Epidermal melanocyte (primary cell): Measurements from ENCODE around the gene LMOD1.
A peak's percentile ranks its signal among the peaks of the same experiment; 100 is the strongest.
"Not testable (repeated sequence)": the region's sequence is repeated elsewhere in the genome, so short reads cannot be mapped to it uniquely, and the experiment has no call there.

Experiments
- DNase-seq: peaks from one replicate; pipeline ENCODE4 v3.0.0; 2011; ENCODE audit warnings: low spot score; ENCODE audit not compliant: insufficient read length

LMOD1 gene

DNA sequence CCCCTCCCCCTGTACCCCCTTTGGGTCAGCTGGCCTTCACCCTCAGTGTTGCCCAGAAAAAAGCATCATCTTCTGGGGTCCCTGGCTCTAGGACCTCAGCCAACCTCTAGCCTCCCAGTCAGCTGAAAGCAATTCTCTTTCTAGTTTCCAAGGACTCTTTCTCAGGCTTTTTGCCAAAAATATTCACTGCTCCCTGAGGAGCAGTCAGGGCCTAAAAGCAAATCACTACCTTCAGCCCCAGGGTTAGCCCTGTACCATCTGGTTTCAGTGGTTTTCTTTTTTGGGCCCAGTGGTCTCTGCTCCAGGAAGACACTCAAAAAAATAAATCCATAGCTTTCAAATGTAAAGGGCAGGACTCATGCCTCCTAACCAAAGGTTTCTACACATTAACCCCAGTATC, 3.1 kb upstream of the LMOD1 start:
- DNase-seq, result no peak

DNA sequence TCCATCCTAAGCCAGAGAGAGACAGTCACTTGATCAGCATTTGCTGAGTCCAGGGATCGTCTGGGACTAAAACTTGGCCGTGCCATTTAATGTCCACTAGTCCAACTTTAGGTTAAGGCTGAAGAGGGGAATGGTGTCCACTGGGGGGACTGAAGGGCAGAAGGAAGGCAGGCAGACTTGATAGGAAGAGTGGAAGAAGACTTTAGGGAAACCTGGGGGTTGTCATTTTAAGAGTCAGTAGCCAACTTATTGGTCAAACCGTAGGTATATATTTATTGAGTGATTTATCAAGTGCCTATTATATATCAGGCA, 1.3 kb upstream of the LMOD1 start:
- DNase-seq, result no peak

DNA sequence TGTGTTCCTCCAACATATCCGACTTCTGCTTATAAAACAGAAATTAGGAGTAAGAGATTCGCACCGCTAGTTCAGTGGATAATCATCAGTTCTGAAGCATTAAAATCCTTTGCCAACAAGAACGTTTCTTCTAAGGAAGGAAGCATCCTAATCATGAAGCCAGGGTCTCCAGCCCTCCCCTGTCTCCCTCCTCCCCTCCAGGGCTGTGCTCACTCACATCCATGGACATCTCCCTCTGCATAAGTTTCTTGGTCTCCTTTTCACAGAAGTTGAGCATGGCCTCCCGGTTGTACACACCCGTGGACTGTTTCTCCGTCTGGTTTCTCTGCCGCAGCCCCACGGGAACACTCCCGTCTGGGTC, 505 bp downstream of the LMOD1 start:
- no peak for DNase-seq

DNA sequence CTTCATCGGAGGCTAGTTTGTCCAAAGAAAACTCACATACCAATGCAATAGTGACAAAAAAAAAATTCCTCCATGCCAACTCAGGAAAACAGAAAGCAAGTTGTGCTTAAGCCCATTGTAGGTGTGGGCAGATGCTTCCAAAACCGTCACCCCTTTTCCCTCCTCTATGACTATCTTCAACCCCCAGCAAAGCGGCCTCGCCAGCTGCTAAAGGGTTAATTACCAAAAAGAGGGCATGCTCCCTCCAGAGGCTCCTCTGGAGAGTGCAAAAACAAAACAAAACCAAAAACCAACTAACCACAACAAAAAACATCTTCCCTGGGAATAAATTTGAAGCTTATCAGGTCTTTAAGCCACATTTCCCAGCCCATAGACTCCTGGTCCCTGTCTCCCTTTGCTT, 1.2 kb downstream of the LMOD1 start:
- no peak for DNase-seq

DNA sequence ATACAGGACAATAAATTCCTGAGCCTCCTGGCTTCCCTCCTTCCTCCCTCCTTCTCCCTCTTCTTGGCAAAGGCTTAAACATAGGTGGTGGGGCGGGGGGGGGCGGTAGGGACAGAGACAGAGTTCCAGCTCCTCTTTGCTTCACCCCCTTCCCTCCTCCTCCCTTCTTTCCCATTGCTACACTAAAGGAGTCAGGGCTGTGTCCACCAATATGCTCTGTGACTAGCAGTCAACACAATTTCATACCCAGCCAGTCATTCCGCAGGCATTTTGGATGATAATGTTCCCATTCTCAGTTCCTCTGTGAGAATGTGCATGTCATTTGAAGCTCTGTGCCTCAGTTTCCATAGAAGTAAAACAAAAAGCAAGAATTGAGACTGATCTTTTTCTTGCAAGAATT, 1.7 kb downstream of the LMOD1 start:
- no peak for DNase-seq

DNA sequence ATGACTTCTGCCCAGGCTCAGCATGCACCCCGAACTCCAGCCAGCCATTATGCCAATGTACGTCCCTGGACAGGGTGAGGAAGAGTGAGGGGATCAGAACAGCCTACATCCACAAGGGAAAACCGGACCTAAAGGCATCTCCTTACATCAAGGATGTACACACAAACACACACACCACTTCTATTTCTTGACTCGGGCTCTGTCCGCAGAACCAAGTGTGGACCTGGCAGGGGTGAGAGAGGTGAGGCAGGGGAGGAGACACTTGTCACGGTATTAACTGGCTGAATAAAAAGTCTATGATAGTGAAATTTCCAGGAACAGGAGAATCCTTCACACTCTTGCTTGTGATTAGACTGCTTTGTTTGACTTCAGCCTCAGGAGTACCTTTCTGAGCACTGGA, 2.3 kb downstream of the LMOD1 start:
- DNase-seq, result no peak

DNA sequence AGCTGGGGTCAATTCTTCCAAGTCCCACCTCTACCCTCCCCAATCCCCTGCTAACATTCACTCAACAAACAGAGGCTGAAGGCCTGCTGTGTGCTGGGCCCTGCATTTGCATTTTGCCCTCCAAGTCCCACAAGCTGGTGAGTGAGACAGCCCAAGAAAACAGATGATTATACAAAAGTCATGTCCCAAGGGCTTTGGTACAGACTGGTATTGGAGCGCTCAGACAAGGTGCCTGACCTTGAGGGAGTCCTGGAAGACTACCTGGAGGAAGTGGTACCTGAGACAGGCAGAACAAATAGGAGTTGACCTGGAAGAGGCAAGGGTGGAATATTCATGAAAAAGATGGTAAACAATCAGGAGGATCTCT, 4.2 kb downstream of the LMOD1 start:
- DNase-seq, result no peak

DNA sequence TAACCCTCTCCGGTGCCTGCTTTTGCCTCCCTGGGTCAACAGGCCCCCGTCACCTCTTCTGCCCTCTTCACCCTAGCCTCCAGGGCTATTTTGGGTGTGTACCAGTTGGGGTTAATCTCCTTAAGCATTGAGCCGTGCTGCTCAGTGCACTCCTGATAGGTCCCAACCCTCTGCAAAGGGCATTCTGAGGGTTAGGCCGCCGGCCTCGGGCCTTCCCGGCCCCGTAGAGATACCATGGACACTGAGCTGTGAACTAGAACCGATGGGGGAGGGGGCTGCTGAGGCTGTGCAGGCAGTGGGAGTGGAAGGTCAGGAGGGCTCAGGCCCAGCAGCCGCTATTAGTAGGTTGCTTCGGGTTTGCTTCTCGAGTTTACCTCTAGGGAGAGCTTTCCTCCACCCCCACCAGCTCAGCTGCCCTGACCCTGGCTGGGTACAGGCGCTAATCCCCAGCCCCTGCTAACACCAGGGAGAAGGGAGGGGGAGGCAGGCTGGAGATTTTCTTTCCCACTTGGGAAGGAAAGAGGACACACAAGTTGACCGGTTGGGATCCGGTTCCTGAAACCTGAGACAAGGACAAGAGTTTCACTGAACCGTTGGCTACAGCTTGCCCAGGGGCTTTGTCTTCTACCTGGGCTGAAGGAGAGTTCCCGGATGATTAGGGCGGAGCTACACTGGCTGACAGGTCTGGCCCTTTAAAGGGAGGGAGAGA, 4.8 kb downstream of the LMOD1 start:
- no peak for DNase-seq

DNA sequence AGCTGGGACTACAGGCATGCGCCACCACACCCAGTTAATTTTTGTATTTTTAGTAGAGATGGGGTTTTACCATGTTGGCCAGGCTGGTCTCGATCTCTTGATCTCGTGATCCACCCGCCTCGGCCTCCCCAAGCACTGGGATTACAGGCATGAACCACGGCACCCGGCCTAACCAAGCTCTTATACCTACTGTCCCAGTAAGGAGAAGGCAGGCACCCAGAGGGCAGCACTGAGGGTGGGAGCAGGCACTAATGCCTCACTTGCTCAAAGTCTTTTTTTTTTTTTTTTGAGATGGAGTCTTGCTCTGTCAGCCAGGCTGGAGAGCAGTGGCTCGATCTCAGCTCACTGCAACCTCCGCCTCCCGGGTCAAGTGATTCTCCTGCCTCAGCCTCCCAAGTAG, 6.0 kb downstream of the LMOD1 start:
- not testable (repeated sequence) for DNase-seq

DNA sequence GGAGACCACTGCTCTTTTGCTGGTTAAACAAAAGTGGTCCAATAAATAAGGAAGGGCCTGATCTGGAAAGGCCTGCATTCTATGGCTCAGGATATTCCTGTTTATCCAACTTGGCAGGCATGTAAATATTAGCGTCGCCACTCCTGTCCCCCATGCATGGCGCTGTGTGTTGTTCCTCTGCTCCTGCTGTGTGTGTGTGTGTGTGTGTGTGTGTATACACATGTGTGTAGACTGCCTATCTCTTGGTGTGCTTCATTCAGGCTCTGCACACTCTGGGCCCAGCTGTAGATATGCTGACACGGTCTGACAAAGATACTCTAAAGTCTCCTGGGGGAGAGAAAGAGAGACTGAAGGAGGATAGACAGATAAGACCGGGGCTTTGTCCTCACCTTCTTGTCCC, 6.8 kb downstream of the LMOD1 start:
- no peak for DNase-seq

DNA sequence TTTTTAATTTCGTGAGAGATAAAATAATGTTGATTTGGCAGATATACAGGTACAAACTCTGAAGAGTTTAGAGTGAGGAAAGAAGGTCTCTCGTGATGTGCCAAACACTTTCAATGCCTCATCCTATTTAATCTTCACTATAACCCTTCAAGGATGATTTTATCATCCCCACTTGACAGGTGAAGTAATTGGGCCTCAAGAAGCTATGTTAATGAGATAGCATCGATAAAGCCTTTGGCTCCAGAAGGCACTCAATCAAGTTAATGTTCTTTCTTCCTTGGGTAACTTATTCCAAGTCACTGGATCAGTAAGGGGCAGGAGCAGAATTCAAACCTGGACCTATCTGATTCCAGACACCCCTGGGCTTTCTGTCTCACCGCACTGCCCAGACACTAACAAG, 7.2 kb downstream of the LMOD1 start:
- no peak for DNase-seq

DNA sequence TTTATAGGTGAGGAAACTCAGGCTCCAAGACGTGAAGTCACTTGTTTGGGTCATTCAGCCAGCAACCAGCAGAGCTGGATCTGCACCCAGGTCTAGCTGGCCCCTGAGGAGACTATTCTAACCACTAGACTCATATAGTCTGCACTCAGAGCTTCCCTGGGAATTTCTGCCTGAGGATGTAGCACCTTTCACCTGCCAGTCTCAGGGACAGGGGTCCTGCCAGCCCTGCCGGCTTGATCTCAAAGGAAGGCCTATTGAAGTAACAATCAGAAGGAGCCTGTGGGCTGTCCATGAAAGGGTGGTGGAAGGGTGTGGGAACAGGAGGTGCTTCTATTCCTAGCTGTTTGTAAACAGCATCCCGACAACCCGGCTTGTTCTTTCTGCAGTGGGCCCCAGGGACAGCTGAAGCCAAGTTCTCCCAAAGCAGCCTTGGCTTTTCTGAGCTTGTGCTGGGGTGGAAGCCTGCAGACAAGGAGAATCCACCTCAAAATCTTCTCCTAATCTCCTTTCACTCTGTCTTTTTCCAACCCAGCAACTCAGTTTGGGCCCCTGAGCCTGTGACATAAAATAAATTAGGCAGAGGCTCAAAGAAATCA, 7.8 kb downstream of the LMOD1 start:
- DNase-seq, result no peak

DNA sequence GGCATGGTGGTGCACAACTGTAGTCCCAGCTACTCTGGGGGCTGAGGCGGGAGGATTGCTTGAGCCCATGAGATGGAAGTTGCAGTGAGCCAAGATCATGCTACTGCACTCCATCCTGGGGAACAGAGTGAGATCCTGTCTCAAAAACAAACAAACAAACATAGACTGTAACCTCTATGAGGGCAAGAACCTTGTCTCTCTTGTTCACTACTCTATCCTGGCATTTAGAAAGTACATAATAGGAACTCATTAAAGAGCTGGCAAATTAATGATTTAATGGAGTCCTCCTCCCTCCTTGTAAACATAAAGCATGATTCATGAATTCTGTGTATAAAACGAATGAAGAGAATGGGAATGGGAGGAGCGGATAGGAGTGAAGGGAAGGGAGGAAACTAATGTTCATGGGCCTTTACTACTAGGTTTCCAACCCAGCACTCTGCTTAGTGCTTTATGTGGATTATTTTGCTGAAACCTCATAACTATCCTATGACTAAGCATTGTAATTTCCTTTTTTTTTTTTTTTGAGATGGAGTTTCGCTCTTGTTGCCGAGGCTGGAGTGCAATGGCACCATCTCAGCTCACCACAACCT, 8.6 kb downstream of the LMOD1 start:
- DNase-seq, result no peak

DNA sequence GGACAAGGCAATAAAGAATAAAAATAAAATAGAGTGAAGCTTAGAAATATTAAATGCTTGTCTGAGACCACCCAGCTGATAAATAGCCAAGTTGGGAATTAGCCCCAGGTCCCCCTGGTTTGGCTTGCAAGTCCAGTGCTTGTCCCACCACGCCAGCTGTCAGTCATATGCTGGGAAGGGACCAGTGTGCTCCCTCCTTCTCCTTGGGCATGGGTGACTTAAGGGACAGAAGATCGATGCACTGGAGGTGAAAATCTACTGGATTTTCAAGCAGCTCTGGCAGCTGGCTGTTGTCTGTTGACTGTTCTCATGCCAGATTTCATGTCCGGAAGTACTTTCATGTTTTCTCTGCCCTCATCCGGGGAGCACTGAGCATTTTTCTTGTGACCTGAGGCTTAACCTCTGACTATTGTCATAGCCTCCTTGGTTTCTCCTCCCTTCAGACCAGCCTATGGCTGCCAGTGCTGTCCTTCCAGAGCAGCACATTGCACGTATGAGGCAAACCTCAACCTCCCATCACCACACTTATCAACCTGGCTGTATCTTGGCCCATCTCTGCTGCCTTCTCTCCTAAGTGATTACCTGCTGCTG, 12.4 kb downstream of the LMOD1 start:
- no peak for DNase-seq

DNA sequence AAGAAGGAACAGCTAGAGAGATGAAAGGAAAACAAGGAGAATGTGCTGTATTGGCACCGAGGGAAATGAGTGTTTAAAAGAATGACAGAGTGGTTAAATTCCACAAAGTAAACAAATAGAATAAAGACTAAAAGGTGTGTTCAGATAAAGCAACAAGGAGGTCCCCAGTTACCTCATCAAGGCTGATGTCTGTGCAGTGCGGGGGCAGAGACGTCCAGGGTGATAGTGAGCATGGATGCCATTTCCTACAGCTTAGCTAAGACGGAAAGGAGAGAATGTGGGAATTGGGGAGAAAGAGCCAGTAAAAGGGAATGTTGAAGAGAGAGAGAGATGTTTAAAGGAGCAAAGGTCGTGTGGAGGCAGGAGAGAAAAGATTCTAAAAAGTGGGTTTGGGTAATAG, 15.5 kb downstream of the LMOD1 start:
- no peak for DNase-seq

DNA sequence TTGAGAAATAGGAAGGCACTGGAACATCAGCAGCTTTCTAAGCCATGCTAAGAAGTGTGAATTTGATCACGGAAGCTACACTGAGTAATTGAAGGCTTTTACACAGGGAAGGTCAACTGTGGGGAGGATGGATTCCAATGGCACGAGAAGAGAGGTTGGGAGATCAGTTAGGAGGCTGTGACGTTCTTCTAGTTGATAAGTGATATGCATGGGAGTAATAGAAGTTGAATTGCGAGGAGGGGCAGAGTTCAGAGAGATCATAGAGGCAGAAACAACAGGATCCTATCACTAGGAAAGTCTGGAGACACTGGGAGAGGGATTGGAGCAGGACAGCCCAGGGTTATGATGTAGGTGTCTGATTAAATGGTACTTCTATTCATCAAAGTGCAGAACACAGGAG, 16.2 kb downstream of the LMOD1 start:
- no peak for DNase-seq

DNA sequence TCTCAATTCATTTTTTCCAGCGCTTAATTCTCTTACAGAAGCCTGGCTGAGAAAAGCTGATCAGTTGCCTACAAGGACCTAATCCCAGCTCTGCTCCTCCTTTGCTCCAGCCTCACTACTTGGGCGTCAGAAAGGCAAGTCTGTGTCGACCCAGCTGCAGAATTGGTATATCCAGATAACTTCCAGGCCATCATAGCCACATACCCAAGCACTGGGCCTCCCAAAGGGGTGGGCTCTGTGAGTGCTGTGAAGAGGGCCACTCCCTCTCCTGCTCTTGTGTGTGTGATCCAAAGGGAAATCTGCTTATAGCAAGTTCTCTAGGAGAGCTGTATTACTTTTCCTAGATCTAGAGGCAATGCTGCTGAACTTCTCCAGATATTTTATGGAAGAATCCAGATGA, 18.1 kb downstream of the LMOD1 start:
- no peak for DNase-seq

DNA sequence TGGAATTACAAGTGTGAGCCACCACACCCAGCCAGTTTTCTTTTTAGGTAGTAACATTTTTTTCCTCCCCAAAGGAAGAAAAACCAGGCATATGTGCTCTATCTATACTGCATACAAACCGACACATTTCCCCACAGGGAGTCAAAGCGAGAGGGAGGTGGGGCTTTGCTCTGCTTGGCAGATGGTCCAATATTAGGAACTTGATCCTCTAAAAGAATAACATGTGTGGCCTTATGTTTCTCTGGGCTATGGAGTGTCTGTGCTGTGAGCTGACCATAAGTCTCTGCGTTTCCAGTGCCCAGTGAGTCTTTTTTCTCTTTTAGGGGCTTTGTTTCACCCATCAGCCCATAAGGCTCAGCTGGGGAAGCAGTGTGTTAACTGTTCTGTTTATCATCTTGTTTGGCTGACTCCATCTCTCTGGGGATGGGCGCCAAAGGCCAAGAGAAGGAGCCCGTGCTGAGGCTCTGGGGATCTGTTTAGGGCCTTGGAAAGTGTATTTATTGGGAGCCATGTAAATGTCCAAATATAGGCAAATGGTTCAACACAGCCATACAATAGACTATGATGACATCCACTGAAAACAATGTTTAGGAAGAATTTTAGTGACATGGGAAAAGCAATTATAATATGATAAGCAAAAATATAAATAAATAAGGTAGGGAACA, 20.2 kb downstream of the LMOD1 start:
- DNase-seq, result no peak

DNA sequence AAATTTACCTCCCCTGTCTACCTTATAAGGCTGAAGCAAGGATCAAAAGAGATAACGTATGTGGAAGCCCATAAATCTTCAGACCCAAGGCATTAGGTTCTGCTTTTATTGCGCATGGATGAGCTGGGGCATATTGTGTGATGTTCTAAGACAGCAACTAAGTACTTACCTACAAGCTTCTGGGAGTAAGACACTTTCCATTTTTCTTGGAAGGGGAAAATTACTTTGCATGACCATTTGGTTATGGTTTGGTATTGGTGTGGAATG, 21.1 kb downstream of the LMOD1 start:
- no peak for DNase-seq

DNA sequence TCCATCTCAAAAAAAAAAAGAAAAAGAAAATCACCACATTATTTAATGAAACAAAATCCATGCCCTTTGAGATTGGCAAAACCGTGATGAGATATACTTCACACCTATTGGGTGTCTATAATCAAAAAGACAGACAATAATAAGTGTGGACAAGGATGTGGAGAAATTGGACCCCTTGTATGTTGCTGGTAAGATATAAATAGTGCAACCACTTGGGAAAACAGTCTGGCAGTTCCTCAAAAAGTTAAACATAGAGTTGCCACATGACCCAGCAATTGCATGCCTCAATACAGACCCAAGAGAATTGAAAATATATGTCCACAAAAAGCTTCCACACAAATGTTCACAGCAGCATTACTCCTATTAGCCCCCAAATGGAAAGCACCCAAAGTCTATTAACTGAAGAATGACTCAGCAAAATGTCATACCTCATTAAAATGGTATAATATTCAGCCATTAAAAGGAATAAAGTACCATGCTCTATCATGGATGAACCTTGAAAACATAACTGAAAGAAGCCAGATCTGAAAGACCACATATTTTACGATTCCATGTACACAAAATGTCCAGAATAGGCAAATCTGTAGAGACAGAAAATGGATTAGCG, 24.3 kb downstream of the LMOD1 start:
- DNase-seq, result no peak

DNA sequence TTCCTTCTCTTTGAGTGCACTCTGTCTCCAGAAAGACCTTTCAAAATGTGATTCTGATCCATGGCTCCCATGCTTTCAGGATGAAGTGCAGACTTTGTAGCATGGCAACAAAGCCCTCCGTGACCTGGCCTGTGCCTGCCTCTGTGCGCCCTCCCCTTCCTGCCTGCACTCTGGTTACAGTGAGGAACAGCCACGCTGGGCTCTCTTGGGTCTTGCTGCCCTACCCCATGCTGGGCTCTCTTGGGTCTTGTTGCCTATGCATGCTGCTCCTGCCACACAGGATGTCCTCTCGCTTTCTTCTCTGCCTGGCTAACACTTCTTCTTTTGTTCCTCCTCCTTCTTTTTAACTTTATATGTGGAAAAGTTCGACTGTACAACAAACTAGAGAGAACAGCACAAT, 28.0 kb downstream of the LMOD1 start:
- DNase-seq, result no peak

DNA sequence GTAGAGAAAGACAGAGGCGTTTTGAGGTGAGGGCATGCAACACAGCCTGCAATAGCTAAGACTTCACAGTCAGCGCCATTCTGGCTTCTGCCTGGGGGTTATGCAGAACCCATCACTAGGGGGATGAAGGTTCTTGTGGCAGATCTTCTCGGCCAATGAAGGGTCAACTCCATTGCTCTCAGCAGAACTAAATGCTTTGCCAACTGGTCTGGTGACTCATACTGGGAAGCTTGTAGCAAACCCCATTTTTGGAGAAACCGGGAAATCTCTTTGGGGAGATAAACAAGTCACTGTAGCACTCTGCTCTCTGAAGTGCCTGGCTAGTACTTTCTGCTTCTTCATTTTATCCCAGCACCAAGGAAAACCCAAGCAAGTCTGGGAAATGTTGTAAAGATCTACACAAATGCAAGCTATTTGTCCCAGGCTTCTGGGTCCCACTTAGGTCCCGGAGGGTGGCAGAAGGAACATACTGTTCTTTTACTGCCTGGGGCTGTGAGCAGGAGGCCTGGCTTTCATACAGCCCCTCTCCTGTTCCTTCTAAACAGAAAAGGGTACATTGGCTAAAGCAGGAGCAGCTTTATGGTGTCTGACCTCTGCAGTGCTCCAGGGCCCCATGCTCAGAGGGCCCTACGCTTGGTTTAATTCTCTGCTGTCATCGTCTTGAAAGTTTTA, 28.9 kb downstream of the LMOD1 start:
- peak; percentile 32 for DNase-seq
